ENCODE results near the gene ATP5PO.
"Not testable (repeated sequence)": the region's sequence is repeated elsewhere in the genome, so short reads cannot be mapped to it uniquely, and the experiment has no call there.

ATP5PO gene

DNA sequence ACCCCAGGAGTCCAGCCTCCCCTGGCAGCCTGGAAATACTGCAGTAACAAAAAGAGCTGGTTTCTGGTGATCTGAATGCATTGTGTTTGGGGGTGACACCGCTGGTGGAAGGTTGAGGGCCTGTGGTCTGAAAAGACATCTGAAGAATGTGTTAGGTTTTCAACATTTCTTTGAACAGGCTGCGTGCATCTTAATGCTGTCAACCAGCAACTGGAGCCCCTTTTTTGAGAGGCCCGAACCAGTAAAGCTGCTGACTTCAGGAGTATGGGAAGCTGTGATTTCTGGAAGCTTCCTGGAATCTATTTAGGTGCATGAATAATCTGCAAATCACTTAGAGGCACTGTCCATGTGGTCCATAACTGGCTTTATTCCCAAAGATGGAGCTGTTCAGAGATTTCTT lies 17.0 kb downstream of the ATP5PO start:
- DNase-seq (ENCODE audit: low spot score) = no peak

DNA sequence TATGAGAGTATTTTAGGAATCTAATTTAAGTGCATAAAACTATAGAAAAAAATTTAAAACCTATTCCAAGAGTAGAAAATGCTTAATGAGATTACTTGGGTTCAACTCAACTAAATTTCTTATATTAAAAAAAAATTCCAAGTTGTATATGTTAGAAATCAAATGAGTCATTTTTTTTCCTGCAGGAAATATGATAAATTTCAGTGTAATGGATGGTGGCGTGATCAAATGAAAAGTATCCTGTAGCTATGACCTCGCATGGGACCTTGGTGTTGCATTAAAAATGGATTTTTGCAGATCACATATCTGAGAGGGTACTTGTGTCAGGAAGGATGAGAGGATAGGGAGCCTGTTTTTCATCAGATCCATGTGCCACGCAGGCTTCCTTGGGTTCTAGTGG lies 17.9 kb downstream of the ATP5PO start:
- no peak for DNase-seq (ENCODE audit: low spot score)

DNA sequence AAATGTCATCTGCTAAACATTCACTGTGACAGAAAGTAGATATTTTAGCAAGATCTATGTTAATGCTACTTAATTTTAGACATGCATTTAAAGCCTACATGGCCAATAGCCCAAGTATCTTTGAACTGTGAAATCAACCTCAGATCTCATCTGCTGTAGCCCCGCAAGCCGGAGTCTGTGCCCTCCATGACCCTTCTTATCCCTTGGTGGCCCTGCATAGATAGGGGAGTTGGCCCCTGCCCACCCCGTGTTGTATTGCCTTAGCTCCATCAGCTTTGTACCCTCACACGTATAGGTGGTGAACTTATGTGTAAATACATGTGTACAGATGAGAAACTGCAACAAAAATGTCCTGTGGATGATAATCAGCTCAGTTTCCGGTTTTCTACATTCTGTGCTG lies 18.5 kb downstream of the ATP5PO start:
- no peak for DNase-seq (ENCODE audit: low spot score)

DNA sequence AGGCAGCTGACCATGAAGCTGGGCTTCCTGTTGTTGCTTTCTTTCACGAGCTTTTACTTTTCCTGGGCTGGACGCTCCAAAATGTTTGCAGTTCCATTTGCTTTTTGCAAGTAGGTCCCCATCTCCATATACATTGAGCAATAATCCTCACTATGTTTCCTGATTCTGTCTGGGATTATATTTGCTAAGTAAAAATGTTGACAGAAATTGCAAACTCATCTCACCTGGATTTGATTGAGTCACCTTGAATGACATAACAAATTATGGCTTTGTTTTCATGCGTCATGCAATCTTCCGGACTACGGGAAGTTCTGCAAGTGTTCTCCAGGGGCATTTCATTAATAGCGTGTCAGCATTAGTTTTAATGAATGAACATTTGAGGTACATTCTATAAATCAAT lies 18.9 kb downstream of the ATP5PO start:
- no peak for DNase-seq (ENCODE audit: low spot score)

DNA sequence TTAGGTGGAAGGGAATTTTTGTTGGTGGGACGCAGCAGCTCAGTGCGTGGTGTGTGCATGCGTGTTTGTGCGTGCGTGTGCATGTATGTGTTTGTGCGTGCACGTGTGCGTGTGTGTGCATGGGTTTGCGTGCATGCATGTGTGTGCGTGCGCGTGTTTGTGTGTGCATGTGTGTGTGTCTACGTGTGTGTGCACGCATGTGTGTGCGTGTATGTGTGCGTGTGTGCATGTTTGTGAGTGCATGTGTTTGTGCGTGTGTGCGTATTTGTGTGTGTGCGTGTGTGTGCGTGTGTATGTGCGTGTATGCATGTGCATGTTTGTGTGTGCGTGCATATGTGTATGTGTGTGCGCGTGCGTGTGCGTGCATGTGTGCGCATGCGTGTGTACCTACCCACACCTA lies 20.2 kb downstream of the ATP5PO start:
- no peak for DNase-seq (ENCODE audit: low spot score)

DNA sequence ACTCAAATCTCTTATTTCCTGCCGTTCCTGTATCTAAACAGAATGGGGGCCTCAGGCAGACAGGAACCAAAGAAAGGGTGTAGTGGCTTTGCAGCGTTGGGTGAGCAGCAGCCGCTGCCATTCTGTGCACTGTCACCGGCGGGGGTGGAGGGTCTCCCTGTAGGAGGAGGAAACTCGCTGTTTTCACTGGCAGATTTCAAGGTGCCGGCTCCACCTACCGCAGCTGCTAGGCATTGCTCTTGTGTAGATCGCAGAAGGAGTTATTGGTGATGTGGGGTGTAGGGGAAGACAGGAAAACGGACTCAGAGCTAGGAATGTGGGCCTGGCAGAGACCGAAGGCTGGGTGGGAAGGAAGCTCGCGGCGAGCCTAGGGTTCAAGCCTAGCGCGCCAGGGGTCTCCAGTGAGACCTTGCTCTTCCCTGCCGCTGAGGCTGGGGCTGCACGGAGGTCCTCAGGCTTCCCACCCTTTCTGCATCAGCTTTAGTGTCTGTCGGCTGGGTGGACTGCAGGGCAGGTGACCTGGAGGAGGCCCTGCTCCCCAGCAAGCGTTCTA lies 20.8 kb downstream of the ATP5PO start:
- no peak for DNase-seq (ENCODE audit: low spot score)

DNA sequence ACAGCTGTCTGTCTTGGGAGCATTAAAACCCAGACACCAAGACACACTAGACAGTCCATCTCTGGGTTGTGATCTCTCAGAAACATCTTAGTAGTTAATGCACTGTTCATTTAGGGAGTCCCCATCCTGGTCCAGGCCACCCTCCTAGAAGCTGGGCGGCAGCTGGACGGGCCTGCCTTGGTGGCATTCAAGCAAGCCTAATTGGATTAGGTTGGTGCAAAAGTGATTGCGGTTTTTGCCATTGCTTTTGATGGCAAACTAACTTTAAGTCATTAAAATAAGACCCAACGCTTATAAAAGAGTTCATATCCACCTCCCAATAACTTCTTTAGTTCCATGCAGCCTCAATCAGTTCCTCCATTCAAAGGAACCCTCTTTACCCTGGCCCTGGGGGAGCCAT lies 21.7 kb downstream of the ATP5PO start:
- no peak for DNase-seq (ENCODE audit: low spot score)

DNA sequence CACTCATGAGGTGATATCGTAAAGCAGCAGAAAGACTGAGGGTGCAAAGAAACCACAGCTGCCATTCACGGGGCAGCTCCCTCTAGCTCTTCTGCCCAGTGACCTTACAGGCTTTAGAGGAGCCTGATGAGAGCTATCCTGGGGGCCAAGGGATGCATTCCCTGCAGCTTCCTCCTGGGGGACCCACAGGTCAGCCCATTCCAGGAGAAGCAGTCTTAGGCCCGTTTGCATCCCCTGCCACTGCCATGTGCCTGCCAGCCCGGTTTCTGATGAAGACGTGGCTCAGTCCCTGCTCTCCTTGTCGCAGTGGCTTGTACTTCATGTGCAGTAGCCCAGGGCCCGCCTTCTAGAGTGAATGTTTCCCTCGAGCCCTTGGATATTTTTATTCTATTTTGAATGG lies 22.8 kb downstream of the ATP5PO start:
- DNase-seq (ENCODE audit: low spot score) = no peak

DNA sequence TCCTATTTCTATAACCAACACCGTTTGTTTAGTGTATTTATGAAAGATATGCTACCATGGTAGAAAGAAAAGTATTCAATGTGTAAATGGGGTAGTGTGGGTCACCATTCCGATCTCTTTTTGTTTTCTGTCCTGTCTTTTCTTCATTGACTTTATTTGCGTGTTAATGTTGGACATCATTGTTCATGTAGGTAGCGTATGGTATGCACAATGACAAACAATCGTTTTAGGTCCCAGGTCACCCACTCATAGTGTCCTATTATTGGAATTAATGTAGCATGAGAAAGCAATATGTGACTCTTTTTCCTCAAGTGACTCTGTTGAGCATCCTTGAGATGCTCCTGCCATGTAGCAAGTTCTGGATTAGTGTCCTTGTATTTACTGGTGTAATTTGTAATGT lies 25.4 kb downstream of the ATP5PO start:
- no peak for DNase-seq (ENCODE audit: low spot score)

DNA sequence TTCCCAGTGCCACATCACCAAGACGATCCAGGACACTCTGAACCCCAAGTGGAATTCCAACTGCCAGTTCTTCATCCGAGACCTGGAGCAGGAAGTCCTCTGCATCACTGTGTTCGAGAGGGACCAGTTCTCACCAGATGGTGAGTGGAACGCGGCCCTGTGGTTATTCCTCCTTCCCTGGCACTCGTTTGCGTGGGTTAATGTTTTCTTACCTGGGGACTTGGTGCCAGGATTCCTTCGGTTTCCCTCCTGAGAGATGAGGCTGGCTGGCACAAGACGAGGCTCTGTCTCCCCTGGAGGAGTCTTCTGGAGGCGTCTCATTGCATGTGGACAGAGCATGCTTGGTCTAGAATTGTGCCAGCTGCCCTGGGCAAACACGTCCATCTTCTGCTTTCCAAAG lies 29.3 kb downstream of the ATP5PO start:
- no peak for DNase-seq (ENCODE audit: low spot score)

DNA sequence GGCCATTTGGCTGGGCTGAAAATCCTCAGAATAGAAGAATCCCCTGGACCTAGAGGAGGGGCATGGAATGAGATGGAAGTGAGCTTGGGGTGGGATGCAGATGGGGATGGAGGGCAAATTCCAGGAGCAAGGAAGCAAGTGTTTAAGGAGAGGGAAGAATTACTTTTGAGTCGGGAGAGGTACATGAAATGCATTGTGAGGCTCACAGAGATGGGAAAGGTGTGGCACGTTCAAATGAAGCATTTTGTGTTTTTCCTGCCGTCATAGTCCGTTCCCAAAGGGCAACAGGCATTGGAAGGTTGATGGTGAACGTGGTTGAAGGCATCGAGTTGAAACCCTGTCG lies 30.5 kb downstream of the ATP5PO start:
- no peak for DNase-seq (ENCODE audit: low spot score)

DNA sequence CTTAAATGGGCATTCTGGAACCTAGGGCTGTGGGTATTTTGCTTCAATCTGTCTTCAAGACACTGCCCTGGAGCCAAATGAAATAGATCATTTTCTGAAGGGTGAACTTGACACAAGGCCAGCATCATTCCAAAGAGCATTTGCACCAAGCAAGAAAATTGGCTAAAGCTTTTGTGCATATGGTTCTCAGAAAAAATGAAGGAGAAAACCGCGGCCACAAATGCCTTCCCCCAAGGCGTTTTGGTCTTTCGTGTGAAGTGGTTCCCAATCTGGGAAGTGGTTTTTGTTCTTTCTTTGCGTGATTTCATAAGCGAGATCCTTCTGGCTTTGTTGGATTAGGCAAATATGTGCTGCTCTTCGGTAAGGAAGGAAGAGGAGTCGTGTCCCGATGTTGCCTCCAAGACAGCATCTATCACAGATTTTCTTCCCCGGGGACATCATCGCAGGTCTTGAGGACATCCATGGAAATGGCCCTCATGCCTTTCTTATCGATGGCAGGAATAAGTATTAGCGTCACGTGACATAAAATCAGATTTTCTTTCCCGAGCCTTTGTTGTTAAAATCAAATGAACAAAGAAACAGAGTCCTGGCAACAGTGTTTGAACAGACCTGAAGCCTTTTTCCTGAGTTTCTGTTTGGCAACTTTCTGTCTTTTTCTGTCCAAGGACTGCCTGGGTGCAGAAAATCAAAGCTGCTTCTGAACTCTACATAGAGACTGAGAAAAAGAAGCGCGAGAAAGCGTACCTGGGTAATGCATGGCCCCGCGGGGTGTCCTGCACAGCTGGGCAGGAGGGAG lies 31.0 kb downstream of the ATP5PO start:
- DNase-seq (ENCODE audit: low spot score) = no peak

DNA sequence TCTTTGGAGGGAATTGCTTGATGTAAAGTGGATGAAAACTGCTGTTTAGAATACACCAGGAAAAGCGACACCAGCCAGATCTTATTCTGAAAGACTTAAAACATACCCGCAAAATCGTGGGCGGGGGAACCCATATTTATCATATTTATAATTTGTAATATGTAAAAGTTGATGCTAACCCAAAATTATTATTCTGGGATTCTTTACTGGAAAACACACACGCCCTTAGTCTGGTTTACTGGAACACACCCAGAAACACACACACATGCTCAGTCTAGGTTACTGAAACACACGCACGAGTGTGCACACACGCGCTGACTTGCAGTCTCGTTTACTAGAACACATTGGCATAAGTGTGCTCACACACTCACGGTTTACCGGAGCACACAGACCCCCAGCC lies 32.5 kb downstream of the ATP5PO start:
- no peak for DNase-seq (ENCODE audit: low spot score)

DNA sequence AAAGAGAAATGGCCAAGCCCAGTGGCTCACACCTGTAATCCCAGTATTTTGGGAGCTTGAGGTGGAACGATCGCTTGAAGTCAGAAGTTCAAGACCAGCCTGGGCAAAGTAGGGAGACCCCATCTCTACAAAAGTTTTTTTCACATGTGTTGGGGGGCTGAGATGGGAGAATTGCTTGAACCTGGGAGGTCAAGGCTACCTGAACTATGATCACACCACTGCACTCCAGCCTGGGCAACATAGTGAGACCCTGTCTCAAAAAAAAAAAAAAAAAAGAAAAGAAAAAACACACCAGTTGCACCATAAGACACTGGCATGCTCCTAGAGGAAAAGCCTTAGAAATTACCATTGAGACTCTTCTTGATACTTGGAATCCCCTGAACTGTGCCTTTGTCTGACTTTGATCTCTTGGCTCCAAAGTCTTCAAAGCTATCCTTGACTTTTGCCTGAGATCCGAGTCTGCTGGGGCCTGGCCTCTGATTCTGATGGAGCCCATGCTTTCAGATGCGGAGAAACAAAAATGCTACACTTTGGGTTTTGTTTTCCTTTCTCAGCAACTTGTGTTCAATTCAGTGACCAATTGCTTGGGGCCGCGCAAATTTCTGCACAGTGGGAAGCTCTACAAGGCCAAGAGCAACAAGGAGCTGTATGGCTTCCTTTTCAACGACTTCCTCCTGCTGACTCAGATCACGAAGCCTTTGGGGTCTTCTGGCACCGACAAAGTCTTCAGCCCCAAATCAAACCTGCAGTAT lies 33.7 kb downstream of the ATP5PO start:
- DNase-seq (ENCODE audit: low spot score) = no peak

DNA sequence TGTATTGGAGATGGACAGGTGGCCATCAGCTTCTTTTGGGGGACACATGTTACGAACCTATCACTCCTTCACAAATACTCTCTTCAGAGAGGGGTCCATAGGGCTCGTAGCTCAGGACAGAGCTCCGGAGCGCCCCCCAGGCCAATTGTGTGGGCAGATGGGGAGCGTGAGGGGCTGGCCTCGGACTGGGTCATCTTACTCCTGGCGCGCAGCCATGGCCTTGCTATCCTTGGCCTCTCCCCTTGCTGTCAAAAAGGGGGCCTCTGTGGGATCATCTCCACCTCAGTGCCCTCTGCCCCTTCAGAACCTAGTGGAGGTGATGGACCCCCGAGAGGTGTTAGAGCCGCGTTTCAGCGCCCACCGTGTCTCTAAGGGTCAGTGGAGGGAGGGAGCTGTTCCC lies 35.0 kb downstream of the ATP5PO start:
- DNase-seq (ENCODE audit: low spot score) = no peak

DNA sequence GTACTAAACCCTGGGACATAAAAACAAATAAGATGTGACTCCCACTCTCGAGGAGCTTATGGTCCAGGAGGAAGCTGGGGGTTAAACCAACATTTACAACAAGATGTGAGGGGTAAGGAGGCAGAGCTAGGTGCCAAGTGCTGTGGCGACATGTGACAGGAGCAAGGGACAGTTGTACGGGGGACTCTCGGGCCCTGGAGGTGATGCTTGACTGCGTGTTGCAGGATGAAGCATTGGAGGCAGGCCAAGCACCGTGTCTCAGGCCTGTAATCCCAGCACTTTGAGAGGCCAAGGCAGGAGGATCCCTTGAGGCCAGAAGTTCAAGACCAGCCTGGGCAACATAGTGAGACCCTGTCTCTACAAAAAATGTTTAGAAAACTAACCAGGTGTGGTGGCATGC lies 36.8 kb downstream of the ATP5PO start:
- DNase-seq (ENCODE audit: low spot score) = no peak

DNA sequence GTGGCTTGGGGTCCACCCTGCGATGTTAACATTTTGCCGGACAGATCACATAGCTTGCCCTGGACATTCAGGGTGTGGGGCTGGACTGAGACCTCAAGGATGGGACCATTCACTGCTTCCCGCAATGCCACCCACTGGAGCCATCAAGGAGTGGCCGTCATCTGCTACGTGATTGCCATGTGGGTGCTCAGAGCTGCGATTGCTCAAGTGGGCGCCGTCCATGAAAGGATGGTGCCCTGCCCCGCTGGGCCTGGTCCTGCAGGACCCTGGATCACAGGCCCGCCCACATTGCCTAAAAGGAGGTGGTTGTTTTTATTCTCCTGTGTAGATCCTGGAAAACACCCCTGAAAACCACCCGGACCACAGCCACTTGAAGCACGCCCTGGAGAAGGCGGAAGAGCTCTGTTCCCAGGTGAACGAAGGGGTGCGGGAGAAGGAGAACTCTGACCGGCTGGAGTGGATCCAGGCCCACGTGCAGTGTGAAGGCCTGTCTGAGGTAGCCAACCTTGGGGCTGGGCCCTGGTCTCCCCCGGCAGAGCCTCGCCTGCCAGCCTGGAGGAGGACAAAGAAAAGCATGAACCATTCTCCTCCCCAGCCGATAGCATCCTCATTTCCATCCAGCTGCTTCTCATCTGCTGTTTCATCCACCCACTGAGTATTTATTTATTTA lies 40.4 kb downstream of the ATP5PO start:
- DNase-seq (ENCODE audit: low spot score) = no peak

DNA sequence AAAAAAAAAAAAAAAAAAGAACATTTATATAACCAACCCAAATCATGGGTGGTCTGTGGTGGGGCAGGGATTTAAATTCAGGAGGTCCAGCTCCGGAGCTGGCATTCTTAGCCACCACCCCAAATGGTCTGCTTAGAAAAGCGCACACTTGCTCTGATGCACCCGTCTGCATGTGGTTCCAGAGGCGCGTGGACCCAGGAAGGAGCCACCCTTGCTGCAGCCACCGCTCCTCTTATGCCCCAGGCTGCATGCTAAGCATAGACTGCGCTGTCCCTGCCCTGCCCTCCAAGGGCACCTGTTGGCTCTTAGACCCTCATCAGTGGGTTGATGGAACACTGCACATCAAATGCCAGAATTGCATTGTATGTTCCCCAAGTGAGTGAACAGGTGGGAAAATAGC lies 41.4 kb downstream of the ATP5PO start:
- DNase-seq (ENCODE audit: low spot score) = no peak

DNA sequence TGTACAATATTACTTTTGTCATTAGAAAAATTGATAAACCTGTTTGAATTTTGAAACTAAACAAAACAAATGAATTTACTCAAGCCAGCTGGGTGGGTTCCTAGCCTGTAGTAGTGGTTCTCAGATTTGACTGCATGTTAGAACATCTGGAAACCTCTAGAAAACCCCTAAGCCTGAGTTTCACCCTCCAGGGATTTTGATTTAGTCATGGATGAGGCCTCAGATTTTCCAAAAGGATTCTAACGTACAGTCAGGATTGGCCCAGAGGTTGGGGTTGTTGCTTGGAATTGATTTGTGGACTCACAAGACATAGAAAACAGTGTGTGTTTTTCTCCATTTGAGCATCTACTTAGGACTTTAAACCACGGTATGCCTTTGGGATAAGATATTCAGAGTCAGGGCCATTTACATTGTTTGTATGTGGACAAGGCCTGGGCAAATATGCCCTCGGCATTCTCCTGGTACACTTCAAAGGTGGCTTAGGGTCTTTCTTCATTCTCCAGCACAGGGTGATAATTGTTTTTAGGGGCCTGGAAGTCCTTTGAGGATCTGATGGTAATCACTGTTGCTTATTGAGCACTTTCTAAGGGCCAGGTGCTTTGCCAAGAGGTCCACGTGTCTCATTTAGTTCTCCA lies 42.6 kb downstream of the ATP5PO start:
- DNase-seq (ENCODE audit: low spot score) = no peak

DNA sequence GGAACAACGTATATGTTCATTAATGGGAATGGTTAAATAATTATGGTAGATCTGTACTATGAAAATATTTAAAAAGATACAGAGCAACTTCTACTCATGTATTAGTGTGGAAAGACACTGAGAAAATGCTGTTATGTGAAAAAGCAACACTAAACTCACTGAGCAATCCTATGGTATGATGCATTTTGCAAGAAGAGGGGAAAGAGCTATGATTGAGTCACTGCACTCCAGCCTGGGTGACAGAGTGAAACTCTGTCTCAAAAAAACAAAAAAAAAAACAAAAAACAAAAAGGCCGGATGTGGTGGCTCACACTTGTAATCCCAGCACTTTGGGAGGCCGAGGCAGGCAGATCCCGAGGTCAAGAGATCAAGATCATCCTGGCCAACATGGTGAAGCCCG lies 44.4 kb downstream of the ATP5PO start:
- DNase-seq (ENCODE audit: low spot score) = no peak

DNA sequence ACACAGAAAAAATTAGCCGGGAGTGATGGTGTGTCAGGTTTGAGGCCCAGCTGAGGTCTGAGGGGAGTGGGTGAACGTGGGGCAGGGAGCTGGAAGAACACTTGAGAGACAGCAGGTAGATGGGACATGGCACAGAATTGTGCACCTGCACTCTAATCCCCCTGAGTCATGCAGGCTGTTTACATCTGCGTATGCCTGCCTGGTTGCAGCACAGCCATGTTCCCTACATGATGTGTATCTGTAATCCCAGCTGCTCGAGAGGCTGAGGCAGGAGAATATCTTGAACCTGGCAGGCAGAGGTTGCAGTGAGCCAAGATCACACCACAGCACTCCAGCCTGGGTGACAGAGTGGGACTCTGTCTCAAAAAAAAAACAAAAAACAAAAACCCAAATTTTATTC lies 44.8 kb downstream of the ATP5PO start:
- no peak for DNase-seq (ENCODE audit: low spot score)

DNA sequence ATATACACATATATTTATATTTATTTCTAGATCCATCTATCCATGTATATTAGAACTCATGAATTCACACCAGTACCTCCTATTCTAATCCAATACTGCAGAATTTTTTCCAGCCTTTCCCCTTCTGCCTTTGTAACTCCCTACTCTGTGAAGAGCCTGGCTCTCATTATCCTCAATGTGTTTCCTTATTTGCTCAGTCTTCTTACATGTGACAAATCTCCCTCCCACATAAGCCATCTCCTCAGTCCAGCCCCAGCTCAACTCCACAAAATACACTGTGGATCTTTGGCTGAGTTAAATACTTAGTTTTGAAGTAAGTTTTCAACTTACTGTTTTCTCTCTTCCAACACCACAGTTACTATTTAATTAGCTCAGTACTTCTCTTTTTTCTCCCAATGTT lies 45.7 kb downstream of the ATP5PO start:
- no peak for DNase-seq (ENCODE audit: low spot score)

DNA sequence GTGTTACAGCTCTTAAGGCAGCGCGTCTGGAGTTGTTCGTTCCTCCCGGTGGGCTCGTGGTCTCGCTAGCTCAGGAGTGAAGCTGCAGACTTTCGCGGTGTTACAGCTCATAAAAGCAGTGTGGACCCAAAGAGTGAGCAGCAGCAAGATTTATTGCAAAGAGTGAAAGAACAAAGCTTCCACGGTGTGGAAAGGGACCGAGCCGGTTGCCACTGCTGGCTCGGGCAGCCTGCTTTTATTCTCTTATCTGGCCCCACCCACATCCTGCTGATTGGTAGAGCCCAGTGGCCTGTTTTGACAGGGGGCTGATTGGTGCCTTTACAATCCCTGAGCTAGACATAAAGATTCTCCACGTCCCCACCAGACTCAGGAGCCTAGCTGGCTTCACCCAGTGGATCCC lies 47.7 kb downstream of the ATP5PO start:
- DNase-seq (ENCODE audit: low spot score) = not testable (repeated sequence)

Measured in LoVo (cell line).